WTC11 (cell line): ENCODE results near the gene ASIC1.

Source experiments
- AR ChIP-seq: fragments of 250-450 bp; sonication (Bioruptor Pico); IDR thresholded peaks from 2 replicates; pipeline ENCODE4 v1.9.0; 2021; ENCODE audit warnings: mild to moderate bottlenecking
- CREB1 ChIP-seq: sonication (generic); formaldehyde crosslinking; IDR thresholded peaks from 2 replicates; pipeline ENCODE4 v1.8.0; 2023; ENCODE audit warnings: mild to moderate bottlenecking, missing genetic modification reagents
- CTCF ChIP-seq: fragments of 200-600 bp; IDR thresholded peaks from 2 replicates; pipeline ENCODE4 v1.8.0; 2022; ENCODE audit warnings: antibody characterized with exemption
- HMGA2 ChIP-seq: fragments of 250-450 bp; sonication (Bioruptor Pico); IDR thresholded peaks from 2 replicates; pipeline ENCODE4 v1.4.0; 2021; ENCODE audit warnings: mild to moderate bottlenecking, moderate library complexity
- MXD4 ChIP-seq: fragments of 250-450 bp; sonication (Bioruptor Pico); IDR thresholded peaks from 2 replicates; pipeline ENCODE4 v1.8.0; 2021; ENCODE audit warnings: mild to moderate bottlenecking, moderate library complexity, borderline replicate concordance
- NFE2L1 ChIP-seq: sonication (generic); formaldehyde crosslinking; IDR thresholded peaks from 2 replicates; pipeline ENCODE4 v1.8.1; 2023; ENCODE audit warnings: missing genetic modification reagents
- TEAD1 ChIP-seq: sonication (generic); formaldehyde crosslinking; IDR thresholded peaks from 2 replicates; pipeline ENCODE4 v1.8.0; 2022; ENCODE audit warnings: mild to moderate bottlenecking, missing genetic modification reagents
- TEAD4 ChIP-seq: sonication (generic); formaldehyde crosslinking; IDR thresholded peaks from 2 replicates; pipeline ENCODE4 v1.8.0; 2022; ENCODE audit warnings: mild to moderate bottlenecking, missing genetic modification reagents

- TF ChIP-seq CTCF (no peak), TEAD1 (CRISPR knock-in tag) (no peak), NFE2L1 (CRISPR knock-in tag) (no peak), HMGA2 (CRISPR knock-in tag) (no peak), CREB1 (CRISPR knock-in tag) (no peak), TEAD4 (CRISPR knock-in tag) (no peak), AR (no peak), MXD4 (no peak)
Observed at GRCh38 chr12:50077099-50077498, 19.7 kb downstream of the ASIC1 start.
